ENCODE results near the gene TNFAIP3.

The TNFAIP3 gene

GRCh38 chr6:137847748-137848147 is 19.3 kb upstream of the TNFAIP3 start:
- Histone ChIP-seq H3K4me3 (replicated peaks; ENCODE audit: insufficient read depth, low read length) (no peak overlapping the region), H3K27me3 (ENCODE audit: insufficient read depth, poor library complexity, severe bottlenecking) (no peaks in the 10 kb centered on the region), H3K27ac (replicated peaks) (no peak overlapping the region)
- TF ChIP-seq POLR2AphosphoS5 (IDR thresholded peaks at IDR 0.05; ENCODE audit: low read depth) = no peak
- TF ChIP-seq SPI1 (IDR thresholded peaks at IDR 0.05; ENCODE audit: borderline replicate concordance, low read depth) = no peak
- DNase-seq (ENCODE audit: low read depth in 1 of 2, low spot score in 1 of 2) = no peak

GRCh38 chr6:137848672-137849071 is 18.4 kb upstream of the TNFAIP3 start:
- Histone ChIP-seq H3K27me3 (ENCODE audit: insufficient read depth, poor library complexity, severe bottlenecking) (no peaks in the 10 kb centered on the region), H3K27ac (replicated peaks) (no peak overlapping the region), H3K4me3 (replicated peaks; ENCODE audit: insufficient read depth, low read length) (no peak overlapping the region)
- DNase-seq (ENCODE audit: low read depth in 1 of 2, low spot score in 1 of 2) = no peak
- TF ChIP-seq POLR2AphosphoS5 (IDR thresholded peaks at IDR 0.05; ENCODE audit: low read depth) (no peak), SPI1 (IDR thresholded peaks at IDR 0.05; ENCODE audit: borderline replicate concordance, low read depth) (no peak), REST (IDR thresholded peaks at IDR 0.05; ENCODE audit: insufficient replicate concordance, low read depth) (no peak), CTCF (IDR thresholded peaks at IDR 0.05; ENCODE audit: insufficient read depth, low read length) (no peak), GABPA (IDR thresholded peaks at IDR 0.05; ENCODE audit: low read depth) (no peak)

- H3K27ac ChIP-seq (replicated peaks) = no peak overlapping the region
Observed at GRCh38 chr6:137849181-137849980, 17.7 kb upstream of the TNFAIP3 start.

More at GRCh38 chr6:137849181-137849980, 17.7 kb upstream of the TNFAIP3 start:
- no peaks in the 10 kb centered on the region for H3K27me3 ChIP-seq (ENCODE audit: insufficient read depth, poor library complexity, severe bottlenecking)
- no peak for TF ChIP-seq CTCF (IDR thresholded peaks at IDR 0.05; ENCODE audit: insufficient read depth, low read length)
- TF ChIP-seq GABPA (IDR thresholded peaks at IDR 0.05; ENCODE audit: low read depth) = no peak
- TF ChIP-seq REST (IDR thresholded peaks at IDR 0.05; ENCODE audit: insufficient replicate concordance, low read depth) = no peak
- no peak overlapping the region for H3K4me3 ChIP-seq (replicated peaks; ENCODE audit: insufficient read depth, low read length)
- DNase-seq (ENCODE audit: low read depth in 1 of 2, low spot score in 1 of 2) = no peak

Measured in HL-60 (cell line).